Measurements from ENCODE around the gene FAAP20. TPM values are rescaled to one million over a fixed set of nuclear protein-coding genes. Genes with fewer than 3 reads are reported as not detected.

The FAAP20 gene
- total RNA-seq, 1 donor from 2014 or later = 55.3 TPM

DNA sequence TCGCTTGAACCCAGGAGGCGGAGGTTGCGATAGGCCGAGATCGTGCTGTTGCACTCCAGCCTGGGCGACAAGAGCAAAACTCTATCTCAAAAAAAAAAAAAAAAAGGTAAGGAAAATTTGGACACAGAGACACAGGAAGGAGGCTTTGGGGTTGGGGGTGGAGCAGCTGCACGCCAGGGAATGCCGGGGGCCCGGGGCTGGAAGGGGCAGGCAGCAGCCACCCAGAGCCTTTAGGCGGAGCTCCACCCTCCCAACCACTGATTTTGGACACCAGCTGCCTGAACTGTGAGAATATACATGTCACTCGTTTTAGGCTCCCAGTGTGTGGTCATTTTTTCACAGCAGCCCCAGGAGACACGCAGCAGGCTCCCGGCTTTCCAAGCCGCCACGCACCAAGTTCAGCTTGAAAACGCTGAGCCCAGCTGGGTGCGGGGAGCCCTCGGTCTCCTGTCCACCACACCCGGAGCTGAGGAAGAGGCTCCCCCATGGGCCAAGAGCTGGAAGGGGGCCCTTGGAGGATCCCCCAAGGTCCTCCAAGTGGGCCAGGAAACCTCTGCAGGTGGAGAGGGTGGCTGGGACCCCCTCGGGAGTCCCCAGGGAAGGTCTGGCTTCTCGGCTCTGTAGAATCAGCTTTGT, 5.9 kb upstream of the FAAP20 start:
- TF ChIP-seq, protein P1, sequence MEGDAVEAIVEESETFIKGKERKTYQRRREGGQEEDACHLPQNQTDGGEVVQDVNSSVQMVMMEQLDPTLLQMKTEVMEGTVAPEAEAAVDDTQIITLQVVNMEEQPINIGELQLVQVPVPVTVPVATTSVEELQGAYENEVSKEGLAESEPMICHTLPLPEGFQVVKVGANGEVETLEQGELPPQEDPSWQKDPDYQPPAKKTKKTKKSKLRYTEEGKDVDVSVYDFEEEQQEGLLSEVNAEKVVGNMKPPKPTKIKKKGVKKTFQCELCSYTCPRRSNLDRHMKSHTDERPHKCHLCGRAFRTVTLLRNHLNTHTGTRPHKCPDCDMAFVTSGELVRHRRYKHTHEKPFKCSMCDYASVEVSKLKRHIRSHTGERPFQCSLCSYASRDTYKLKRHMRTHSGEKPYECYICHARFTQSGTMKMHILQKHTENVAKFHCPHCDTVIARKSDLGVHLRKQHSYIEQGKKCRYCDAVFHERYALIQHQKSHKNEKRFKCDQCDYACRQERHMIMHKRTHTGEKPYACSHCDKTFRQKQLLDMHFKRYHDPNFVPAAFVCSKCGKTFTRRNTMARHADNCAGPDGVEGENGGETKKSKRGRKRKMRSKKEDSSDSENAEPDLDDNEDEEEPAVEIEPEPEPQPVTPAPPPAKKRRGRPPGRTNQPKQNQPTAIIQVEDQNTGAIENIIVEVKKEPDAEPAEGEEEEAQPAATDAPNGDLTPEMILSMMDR (IDR thresholded peaks at IDR 0.05) = no peak
- H3K9me3 ChIP-seq = no peaks in the 10 kb centered on the region
- no peaks in the 10 kb centered on the region for H3K36me3 ChIP-seq
- H3K27me3 ChIP-seq = no peaks in the 10 kb centered on the region
- peaks cover 20% of the 10 kb centered on the region for H3K4me1 ChIP-seq
- peak overlapping the region; percentile 55 for H3K4me3 ChIP-seq
- DNase-seq (no peak), ATAC-seq (no peak)
- intact Hi-C loops (cut with DNase I) = no loop called here
- H3K27ac ChIP-seq = no peak overlapping the region

DNA sequence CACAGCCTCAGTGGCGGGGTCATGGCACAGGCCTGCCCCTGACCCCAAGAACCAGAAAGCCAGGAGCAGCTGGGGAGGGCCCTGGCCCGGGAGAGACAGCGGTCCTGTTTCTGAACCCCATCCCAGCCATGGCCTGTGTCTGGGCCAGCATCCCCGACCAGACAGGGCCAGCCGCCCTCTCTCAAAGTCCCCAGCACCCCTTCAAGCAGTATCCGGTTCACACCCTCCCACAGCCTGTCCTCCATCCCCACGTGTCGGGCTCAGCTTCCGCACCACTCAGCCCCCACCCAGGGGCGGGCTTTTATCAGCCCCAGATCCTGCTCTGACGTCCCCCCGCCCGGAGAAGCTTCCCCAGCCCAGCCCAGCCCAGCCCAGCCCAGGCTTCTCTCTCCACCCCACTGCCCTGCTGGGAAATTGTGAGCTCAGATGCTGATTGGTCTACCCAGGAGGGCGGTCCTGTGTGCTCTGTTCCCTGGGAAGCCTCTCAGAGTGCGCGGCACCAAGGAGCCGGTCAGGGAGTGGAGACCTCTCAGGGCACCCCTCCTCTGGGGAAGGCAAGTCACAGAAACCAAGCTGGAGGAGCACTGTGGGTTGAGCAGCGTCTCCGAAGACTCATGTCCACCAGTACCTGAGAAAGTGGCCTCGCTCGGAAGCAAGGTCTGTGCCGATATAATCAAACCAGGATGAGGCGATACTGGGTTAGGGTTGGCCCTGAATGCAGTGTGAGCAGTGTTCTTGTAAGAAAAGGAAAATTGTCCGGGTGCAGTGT, 4.7 kb upstream of the FAAP20 start:
- Histone ChIP-seq H3K4me3 (peak overlapping the region; percentile 55), H3K4me1 (peaks cover 20% of the 10 kb centered on the region), H3K36me3 (no peaks in the 10 kb centered on the region), H3K27me3 (no peaks in the 10 kb centered on the region), H3K9me3 (no peaks in the 10 kb centered on the region), H3K27ac (peak overlapping the region; percentile 67)
- intact Hi-C loops (cut with DNase I) = loop anchor here (5.0 to 10.0 kb wide), 2 partner anchors 116 to 183 kb away; no protein-coding TSS in a partner anchor
- ATAC-seq = peak; percentile 84
- TF ChIP-seq, protein P1 (IDR thresholded peaks at IDR 0.05) = no peak
- DNase-seq = peak; percentile 94

DNA sequence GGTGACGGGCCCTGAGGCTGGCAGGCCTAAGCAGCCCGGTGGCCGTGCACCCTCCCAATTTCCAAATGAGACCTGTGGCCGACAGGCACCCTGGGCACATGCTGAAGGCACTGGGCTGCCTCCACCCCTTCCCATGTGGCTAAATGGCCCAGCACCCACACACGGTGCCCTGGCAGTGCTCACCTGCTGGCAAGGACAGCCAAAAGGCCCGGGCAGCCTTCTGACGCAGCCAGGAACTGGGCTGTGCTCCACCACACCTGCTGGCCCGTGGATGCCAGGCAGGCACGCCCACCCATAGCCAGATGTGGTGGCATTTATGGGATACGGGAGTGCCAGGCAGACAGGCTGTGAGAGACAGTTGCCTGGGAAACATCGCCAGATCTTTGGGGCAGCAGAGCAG, 4.0 kb upstream of the FAAP20 start:
- Histone ChIP-seq H3K4me3 (no peak overlapping the region), H3K9me3 (no peaks in the 10 kb centered on the region)

DNA sequence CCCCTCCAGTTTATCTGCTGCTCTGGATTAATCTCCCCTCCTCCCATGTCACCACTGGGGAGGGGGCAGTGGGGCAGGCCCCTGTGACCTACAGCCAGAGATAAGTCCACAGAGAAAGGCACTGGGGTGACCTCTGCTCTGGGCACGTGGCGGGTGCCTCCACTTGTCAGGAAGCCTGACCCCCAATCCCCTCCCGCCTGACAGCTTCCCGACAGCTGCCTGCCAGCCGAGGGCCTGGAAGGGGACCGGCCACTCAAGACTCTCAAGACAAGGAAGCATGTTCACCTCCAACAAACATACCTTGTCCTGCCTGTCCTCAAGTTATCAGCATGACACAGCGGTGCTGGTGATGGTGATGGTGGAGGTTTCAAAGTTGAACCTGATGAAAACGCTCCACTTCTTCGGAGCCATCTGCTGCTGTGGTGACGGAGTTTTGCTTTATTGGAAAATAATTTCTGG, 3.2 kb upstream of the FAAP20 start:
- Histone ChIP-seq H3K27ac (peak overlapping the region; percentile 30), H3K36me3 (no peaks in the 10 kb centered on the region), H3K4me1 (peaks cover 23% of the 10 kb centered on the region), H3K9me3 (no peaks in the 10 kb centered on the region), H3K4me3 (no peak overlapping the region), H3K27me3 (no peaks in the 10 kb centered on the region)
- ATAC-seq (no peak), DNase-seq (no peak)
- intact Hi-C loops (cut with DNase I) = loop anchor here (5.0 to 10.0 kb wide), 2 partner anchors 117 to 185 kb away; no protein-coding TSS in a partner anchor
- TF ChIP-seq, protein P1 (IDR thresholded peaks at IDR 0.05) = no peak

More for the DNA sequence above, 4.0 kb upstream of the FAAP20 start:
- DNase-seq (no peak), ATAC-seq (no peak)
- intact Hi-C loops (cut with DNase I) = loop anchor here (5.0 to 10.0 kb wide), 2 partner anchors 116 to 184 kb away; no protein-coding TSS in a partner anchor
- TF ChIP-seq, protein P1 (IDR thresholded peaks at IDR 0.05) = no peak
- H3K27me3 ChIP-seq = no peaks in the 10 kb centered on the region
- peaks cover 18% of the 10 kb centered on the region for H3K4me1 ChIP-seq
- no peaks in the 10 kb centered on the region for H3K36me3 ChIP-seq
- peak overlapping the region; percentile 67 for H3K27ac ChIP-seq

DNA sequence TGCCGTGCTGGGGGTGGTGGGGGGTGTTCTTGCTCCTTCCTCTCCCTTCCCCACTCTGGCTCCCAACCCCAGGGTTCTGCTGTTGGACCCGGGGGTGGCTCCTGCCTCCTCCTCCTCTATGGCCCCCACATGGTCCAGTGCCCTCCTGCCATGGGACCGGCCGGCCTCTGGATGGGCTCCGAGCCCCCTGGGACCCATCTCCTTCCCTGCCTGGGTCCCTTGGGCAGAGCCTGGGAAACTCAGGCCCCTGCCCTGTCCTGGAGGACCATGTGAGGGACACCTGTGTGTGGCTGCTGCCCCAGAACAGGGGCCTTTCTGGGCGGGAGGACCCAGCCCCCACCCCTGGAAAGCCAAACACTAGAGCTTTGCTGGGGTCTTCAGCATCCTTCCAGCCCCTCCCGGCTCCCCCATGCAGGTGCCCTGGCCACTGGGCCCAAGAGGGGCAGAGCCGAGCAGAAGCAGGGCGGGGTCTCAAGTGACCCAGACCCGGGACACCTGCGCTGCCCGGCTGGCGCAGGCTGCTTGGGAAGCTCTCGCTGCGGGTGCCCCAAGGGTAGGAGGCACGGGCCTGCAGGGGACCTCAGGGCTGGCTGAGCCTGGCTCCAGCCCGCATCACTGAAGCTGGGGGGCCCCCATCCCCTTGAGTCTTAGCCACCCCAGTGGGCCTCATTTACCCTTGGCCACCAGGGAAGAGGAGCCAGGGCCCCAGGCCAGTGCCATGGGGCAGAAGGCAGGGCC, 2.5 kb upstream of the FAAP20 start:
- intact Hi-C loops (cut with DNase I) = loop anchor here (5.0 to 10.0 kb wide), 2 partner anchors 118 to 185 kb away; no protein-coding TSS in a partner anchor

More for the DNA sequence above, 2.5 kb upstream of the FAAP20 start:
- Histone ChIP-seq H3K36me3 (no peaks in the 10 kb centered on the region), H3K4me1 (peaks cover 29% of the 10 kb centered on the region), H3K27me3 (no peaks in the 10 kb centered on the region), H3K9me3 (no peaks in the 10 kb centered on the region), H3K27ac (peak overlapping the region; percentile 30), H3K4me3 (no peak overlapping the region)
- ATAC-seq = no peak
- TF ChIP-seq, protein P1 (IDR thresholded peaks at IDR 0.05) = no peak
- DNase-seq = no peak
